ENCODE results near the gene WNT11. TPM values are rescaled to one million over a fixed set of nuclear protein-coding genes. Genes with fewer than 3 reads are reported as not detected.

Gene WNT11
- polyA plus RNA-seq, 1 donor from 2014 or later, result 2.3 TPM

DNA sequence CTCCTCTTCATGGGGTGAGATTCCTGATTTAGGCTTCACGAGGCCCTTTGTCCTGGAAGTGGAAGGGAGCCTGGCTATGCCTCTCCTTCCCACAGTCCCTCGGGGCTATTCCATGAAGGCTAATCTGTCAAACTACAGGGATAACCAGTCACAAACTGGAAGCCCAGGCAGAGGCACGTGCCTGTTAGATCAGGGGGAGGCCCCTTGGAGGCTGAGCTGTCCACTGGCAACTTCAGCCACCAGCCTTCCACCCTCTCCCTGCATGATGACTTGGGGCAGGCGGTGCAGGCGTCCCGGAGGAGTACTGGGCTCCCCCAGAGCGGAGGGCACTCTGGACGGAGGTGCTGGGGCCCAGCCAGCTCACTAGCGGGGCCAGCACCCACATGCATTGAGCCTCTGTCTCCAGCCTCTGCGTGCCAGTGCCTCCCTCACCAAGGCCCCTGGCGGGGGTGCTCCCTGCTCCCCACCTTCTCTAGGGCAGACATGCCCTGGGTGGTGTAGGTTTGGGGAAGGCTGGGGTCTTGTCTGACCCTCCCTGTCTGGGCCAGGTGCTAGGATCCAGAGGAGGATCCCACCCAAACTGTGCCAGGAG lies 42.9 kb downstream of the WNT11 start:
- Histone ChIP-seq H3K9ac (ENCODE audit: low read length) (no peak overlapping the region), H3K9me3 (ENCODE audit: low read length) (no peaks in the 10 kb centered on the region), H4K20me1 (ENCODE audit: insufficient read depth) (no peaks in the 10 kb centered on the region), H3K79me2 (replicated peaks; ENCODE audit: insufficient read depth, low read length) (no peaks in the 10 kb centered on the region), H3K27me3 (ENCODE audit: insufficient read depth, low read depth, low read length) (no peaks in the 10 kb centered on the region), H2AFZ (ENCODE audit: low read depth, low read length) (no peak overlapping the region), H3K27ac (ENCODE audit: low read length) (no peak overlapping the region), H3K9me2 (ENCODE audit: insufficient read depth, low read length) (no peaks in the 10 kb centered on the region), H3K36me3 (ENCODE audit: insufficient read depth, low read length) (no peaks in the 10 kb centered on the region), H3K4me2 (ENCODE audit: low read length) (no peak overlapping the region), H3K4me3 (ENCODE audit: low read length) (no peak overlapping the region), H3F3A (ENCODE audit: insufficient read depth, low read length, poor library complexity, severe bottlenecking) (no peaks in the 10 kb centered on the region)
- no peak for TF ChIP-seq EP300 (conservative IDR thresholded peaks at IDR 0.05; ENCODE audit: poor library complexity, severe bottlenecking)
- TF ChIP-seq TAF1 (IDR thresholded peaks at IDR 0.05; ENCODE audit: low read depth), result no peak

DNA sequence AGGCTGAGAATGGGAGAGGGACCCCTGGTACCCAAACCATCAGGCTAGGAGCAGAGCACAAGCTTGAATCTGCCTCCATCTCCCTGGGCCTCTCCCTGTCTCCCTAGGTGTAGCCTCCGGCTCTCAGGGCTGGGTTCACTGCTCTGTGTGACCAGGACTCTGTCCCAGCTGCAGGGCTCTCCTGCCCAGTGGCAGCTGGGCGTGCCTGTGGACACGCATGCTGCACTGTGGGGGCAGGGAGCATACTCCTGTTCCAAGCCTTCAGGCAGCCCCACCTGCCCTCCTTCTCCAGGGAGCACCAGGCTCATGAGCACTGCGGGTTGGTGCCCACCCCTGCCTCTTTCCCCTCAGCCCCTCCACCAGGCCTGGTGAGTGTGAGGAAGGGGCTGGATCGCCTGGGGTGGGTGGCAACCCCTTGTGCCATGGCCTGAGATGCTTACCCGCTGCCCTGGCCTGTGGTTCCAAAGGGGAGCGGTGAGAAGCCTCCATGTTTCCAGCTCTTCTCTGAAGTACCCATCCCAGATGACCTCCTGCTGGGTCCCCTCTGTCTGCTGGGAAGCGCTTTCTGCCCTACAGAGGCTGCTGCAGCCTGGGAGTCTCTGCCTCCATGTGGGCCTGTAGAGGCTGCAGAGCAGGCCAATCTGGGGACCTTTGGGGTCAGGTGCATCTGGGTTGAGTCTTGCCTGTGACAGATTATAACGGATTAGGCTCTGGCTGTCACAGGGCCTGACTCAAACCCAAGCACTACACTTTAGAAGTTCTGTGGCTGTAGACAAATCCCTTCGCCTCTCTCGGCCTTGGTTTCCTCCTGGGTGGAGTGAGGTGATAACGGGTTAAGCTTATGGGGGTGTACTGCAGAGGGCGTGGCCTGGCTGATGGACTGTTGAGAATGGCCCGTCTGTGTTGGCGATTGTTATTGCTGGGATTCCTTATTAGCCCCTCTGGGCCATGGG lies 43.7 kb downstream of the WNT11 start:
- Histone ChIP-seq H3F3A (ENCODE audit: insufficient read depth, low read length, poor library complexity, severe bottlenecking) (no peaks in the 10 kb centered on the region), H3K27me3 (ENCODE audit: insufficient read depth, low read depth, low read length) (no peaks in the 10 kb centered on the region), H3K9me3 (ENCODE audit: low read length) (no peaks in the 10 kb centered on the region), H3K27ac (ENCODE audit: low read length) (no peak overlapping the region), H3K4me2 (ENCODE audit: low read length) (no peak overlapping the region), H2AFZ (ENCODE audit: low read depth, low read length) (no peak overlapping the region), H4K20me1 (ENCODE audit: insufficient read depth) (no peaks in the 10 kb centered on the region), H3K9me2 (ENCODE audit: insufficient read depth, low read length) (no peaks in the 10 kb centered on the region), H3K4me3 (ENCODE audit: low read length) (no peak overlapping the region), H3K79me2 (replicated peaks; ENCODE audit: insufficient read depth, low read length) (no peaks in the 10 kb centered on the region), H3K9ac (ENCODE audit: low read length) (no peak overlapping the region), H3K36me3 (ENCODE audit: insufficient read depth, low read length) (no peaks in the 10 kb centered on the region)
- TF ChIP-seq RAD21 (conservative IDR thresholded peaks at IDR 0.05) (no peak), TAF1 (IDR thresholded peaks at IDR 0.05; ENCODE audit: low read depth) (no peak), MXI1 (conservative IDR thresholded peaks at IDR 0.05; ENCODE audit: poor library complexity, severe bottlenecking) (no peak), EP300 (conservative IDR thresholded peaks at IDR 0.05; ENCODE audit: poor library complexity, severe bottlenecking) (no peak), SMC3 (conservative IDR thresholded peaks at IDR 0.05; ENCODE audit: poor library complexity) (no peak), EZH2 (IDR thresholded peaks at IDR 0.05; ENCODE audit: borderline replicate concordance, insufficient read depth, low read length, poor library complexity, severe bottlenecking) (no peak), POLR2AphosphoS5 (IDR thresholded peaks at IDR 0.05) (no peak)
- TF ChIP-seq, protein P1, sequence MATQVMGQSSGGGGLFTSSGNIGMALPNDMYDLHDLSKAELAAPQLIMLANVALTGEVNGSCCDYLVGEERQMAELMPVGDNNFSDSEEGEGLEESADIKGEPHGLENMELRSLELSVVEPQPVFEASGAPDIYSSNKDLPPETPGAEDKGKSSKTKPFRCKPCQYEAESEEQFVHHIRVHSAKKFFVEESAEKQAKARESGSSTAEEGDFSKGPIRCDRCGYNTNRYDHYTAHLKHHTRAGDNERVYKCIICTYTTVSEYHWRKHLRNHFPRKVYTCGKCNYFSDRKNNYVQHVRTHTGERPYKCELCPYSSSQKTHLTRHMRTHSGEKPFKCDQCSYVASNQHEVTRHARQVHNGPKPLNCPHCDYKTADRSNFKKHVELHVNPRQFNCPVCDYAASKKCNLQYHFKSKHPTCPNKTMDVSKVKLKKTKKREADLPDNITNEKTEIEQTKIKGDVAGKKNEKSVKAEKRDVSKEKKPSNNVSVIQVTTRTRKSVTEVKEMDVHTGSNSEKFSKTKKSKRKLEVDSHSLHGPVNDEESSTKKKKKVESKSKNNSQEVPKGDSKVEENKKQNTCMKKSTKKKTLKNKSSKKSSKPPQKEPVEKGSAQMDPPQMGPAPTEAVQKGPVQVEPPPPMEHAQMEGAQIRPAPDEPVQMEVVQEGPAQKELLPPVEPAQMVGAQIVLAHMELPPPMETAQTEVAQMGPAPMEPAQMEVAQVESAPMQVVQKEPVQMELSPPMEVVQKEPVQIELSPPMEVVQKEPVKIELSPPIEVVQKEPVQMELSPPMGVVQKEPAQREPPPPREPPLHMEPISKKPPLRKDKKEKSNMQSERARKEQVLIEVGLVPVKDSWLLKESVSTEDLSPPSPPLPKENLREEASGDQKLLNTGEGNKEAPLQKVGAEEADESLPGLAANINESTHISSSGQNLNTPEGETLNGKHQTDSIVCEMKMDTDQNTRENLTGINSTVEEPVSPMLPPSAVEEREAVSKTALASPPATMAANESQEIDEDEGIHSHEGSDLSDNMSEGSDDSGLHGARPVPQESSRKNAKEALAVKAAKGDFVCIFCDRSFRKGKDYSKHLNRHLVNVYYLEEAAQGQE (IDR thresholded peaks at IDR 0.05; ENCODE audit: borderline replicate concordance), result no peak
- TF ChIP-seq, protein P2, sequence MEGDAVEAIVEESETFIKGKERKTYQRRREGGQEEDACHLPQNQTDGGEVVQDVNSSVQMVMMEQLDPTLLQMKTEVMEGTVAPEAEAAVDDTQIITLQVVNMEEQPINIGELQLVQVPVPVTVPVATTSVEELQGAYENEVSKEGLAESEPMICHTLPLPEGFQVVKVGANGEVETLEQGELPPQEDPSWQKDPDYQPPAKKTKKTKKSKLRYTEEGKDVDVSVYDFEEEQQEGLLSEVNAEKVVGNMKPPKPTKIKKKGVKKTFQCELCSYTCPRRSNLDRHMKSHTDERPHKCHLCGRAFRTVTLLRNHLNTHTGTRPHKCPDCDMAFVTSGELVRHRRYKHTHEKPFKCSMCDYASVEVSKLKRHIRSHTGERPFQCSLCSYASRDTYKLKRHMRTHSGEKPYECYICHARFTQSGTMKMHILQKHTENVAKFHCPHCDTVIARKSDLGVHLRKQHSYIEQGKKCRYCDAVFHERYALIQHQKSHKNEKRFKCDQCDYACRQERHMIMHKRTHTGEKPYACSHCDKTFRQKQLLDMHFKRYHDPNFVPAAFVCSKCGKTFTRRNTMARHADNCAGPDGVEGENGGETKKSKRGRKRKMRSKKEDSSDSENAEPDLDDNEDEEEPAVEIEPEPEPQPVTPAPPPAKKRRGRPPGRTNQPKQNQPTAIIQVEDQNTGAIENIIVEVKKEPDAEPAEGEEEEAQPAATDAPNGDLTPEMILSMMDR (IDR thresholded peaks at IDR 0.05; ENCODE audit: poor library complexity, severe bottlenecking), result no peak
